Measurements from ENCODE around the gene EN2. TPM values are rescaled to one million over a fixed set of nuclear protein-coding genes. Genes with fewer than 3 reads are reported as not detected.

The EN2 gene
- total RNA-seq, 2 donors from 2014 or later: 0.27 TPM; not detected in 1

DNA sequence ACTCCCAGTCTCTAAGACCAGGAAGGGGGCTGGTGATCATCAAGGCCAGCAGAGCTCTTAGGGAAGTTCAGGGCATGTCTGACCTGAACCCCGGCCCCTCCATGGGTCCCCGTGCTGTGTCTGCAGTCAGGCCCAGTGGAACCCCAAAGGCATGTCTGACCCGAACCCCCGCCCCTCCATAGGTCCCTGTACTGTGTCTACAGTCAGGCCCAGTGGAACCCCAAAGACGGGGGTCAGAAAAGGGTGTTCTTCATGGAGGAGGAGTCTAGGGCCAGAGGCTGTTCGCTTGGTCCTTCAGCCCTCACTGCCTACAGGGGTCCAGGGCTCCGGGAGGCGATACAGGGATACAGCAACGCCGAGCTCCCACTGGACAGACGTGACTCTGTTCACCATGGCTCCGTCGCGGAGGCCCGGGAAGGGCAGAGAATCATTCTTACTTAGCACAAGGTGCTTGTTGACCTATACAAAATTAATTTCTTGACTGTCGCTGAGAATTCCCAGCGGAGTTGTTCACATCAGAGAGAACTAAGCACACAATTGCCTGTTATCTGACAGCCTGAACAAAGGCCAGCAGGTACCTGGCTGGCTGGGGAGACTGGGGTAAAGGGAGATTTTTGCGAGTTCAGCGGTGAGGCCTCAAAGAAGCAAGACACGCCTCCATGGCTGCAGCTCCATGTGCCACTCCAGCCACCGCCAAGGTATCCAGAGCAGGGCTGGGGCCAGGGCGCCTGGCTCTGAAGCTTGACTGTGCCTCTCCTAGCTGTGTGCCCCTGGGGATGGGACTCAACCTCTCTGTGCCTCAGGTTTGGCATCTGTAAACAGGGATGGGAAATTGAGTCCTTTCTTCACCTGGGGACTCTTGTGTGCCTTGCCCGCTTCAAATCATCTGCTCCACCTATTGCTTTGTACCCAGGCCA, 26.8 kb downstream of the EN2 start:
- no peak for ATAC-seq (ENCODE audit: insufficient number of reproducible peaks, low FRiP score, low read depth)
- H3K27me3 ChIP-seq (replicated peaks; ENCODE audit: insufficient read depth): no peaks in the 10 kb centered on the region

DNA sequence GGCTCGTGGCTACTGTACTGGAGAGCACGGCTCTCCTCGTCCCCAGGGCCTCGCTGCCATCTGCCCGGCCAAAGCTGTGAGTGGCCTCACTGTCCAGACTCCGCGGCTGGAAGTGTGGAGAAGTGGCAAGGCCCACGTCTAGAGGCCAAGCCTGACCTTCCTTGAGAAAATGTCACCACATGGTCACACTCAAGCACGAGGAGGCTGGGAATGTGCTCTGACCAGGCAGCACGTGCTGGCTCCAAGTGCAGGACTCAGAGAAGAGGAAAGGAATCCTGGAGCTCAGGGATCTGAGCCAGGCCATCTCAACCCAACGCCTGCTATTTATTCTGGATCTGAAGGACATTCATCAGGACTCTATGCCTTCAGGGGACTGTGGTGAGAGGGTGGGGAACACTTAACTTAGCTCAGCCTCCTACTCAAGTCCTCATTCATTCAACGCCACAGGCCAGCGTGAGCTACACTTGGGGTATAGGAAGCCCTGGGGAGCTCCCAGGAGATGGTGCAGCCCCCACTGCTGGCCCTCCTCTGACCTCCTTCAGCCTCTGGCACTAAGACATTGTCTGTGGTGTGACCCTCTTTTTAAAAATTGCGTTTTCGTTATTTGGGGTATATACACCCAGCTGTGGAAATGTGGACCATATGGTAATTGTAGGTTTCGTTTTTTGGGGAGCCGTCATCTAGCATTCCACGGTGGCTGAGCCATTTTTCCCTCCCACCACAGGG, 29.0 kb downstream of the EN2 start:
- Histone ChIP-seq H3K9me3 (no peaks in the 10 kb centered on the region), H3K27me3 (replicated peaks; ENCODE audit: insufficient read depth) (no peaks in the 10 kb centered on the region), H3K27ac (no peak overlapping the region), H3K4me1 (ENCODE audit: control insufficient read depth in 1 of 2, low read depth in 2 of 2) (peaks cover 5 to 14% of the 10 kb centered on the region in 2 donors), H3K36me3 (no peaks in the 10 kb centered on the region), H3K4me3 (no peak overlapping the region)
- TF ChIP-seq, protein P1, sequence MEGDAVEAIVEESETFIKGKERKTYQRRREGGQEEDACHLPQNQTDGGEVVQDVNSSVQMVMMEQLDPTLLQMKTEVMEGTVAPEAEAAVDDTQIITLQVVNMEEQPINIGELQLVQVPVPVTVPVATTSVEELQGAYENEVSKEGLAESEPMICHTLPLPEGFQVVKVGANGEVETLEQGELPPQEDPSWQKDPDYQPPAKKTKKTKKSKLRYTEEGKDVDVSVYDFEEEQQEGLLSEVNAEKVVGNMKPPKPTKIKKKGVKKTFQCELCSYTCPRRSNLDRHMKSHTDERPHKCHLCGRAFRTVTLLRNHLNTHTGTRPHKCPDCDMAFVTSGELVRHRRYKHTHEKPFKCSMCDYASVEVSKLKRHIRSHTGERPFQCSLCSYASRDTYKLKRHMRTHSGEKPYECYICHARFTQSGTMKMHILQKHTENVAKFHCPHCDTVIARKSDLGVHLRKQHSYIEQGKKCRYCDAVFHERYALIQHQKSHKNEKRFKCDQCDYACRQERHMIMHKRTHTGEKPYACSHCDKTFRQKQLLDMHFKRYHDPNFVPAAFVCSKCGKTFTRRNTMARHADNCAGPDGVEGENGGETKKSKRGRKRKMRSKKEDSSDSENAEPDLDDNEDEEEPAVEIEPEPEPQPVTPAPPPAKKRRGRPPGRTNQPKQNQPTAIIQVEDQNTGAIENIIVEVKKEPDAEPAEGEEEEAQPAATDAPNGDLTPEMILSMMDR (IDR thresholded peaks at IDR 0.05): no peak
- ATAC-seq (ENCODE audit: insufficient number of reproducible peaks, low FRiP score, low read depth) (no peak), DNase-seq (ENCODE audit: low spot score) (no peak)

More for the DNA sequence above, 26.8 kb downstream of the EN2 start:
- TF ChIP-seq, protein P1 (IDR thresholded peaks at IDR 0.05): no peak
- Histone ChIP-seq H3K4me3 (no peak overlapping the region), H3K36me3 (no peaks in the 10 kb centered on the region), H3K4me1 (ENCODE audit: control insufficient read depth in 1 of 2, low read depth in 2 of 2) (no peaks in the 10 kb centered on the region), H3K27ac (no peak overlapping the region), H3K9me3 (no peaks in the 10 kb centered on the region)
- no peak for DNase-seq (ENCODE audit: low spot score)

DNA sequence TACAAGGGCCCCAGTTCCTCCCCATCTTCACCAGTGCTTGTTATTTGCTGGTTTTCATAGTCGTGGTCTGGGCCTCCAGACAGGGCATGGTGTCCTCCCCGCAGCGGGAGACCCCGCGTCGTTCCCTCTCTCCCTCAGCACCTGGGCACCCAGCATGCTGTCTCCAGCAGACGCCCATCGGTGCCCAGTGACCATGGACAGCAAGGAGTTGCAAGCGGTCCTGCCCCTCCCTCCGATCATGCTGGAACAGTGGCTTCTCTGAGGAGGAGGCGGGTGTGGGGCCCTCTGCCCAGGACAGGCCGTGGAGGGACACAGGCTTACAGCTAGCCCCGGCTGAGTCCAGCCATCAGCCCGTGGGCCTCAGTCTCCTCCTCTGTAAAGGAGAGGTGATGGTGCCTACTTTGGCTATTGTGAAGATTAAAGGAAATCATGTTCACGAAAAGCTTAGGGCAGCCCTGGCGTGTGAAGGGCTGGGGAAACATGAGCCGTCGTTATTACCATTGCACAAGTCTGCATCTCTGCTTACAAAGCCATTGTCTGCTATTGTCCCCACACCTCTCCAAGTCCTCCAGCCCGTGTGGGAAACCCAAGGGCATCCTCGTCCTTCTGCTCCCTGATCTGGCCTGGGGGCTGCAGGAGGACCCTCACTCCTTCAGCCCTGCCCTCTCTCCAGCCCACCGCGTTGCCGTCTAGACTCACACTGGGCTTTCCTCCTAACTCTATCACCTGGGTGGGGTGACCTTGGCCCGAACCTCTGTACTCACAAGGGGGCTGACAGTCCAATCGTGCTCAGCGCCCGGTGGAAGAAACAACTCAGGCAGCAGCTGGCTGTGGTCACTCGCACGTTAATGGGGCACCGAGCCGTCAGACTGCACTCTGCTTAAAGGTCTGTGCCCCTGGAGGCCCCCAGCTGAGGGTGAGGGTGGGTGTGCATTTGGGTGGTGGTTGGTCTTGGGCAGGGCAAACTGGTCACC, 29.9 kb downstream of the EN2 start:
- ATAC-seq (ENCODE audit: insufficient number of reproducible peaks, low FRiP score, low read depth) (no peak), DNase-seq (ENCODE audit: low spot score) (no peak)
- no peak overlapping the region for H3K27ac ChIP-seq
- H3K4me1 ChIP-seq (ENCODE audit: control insufficient read depth in 1 of 2, low read depth in 2 of 2): peaks cover 5 to 14% of the 10 kb centered on the region in 2 donors
- no peaks in the 10 kb centered on the region for H3K27me3 ChIP-seq (replicated peaks; ENCODE audit: insufficient read depth)
- H3K4me3 ChIP-seq: no peak overlapping the region
- no peaks in the 10 kb centered on the region for H3K36me3 ChIP-seq
- TF ChIP-seq, protein P1 (IDR thresholded peaks at IDR 0.05): no peak
- no peaks in the 10 kb centered on the region for H3K9me3 ChIP-seq

DNA sequence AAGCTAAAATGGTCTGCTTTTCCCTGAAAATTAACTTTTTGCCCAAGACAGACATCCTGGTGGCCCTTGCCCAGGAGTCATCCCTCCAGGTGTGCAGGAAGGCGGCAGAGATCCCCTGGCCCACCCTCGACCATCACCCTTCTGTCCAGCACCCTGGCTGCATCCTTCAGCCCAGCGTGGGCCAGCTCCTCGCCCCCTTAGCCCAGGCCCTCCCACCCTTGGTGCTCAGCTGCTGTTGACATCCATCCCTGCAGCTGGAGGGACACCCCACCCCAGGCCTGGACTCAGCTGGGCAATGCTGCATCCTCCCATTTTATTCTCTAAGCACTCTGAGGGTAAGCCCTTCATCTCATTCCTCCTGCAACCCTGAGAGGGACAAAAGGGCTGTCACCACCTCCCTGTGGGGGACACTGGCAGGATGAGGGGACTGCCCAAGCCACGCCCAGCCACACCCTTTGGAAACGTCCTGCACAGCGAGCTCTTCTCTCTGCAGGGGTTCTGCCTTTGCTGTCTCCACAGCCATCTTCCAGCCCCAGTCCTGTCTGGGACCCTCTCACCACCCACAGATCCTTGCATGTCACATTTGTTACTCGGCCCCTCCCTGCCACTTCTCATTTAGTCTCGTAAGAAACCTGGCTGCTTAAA, 30.7 kb downstream of the EN2 start:
- Histone ChIP-seq H3K27me3 (replicated peaks; ENCODE audit: insufficient read depth) (no peaks in the 10 kb centered on the region), H3K9me3 (no peaks in the 10 kb centered on the region)

More for the DNA sequence above, 30.7 kb downstream of the EN2 start:
- Histone ChIP-seq H3K4me3 (no peak overlapping the region), H3K36me3 (no peaks in the 10 kb centered on the region), H3K4me1 (ENCODE audit: control insufficient read depth in 1 of 2, low read depth in 2 of 2) (peaks cover 5 to 14% of the 10 kb centered on the region in 2 donors), H3K27ac (no peak overlapping the region)
- DNase-seq (ENCODE audit: low spot score) (no peak), ATAC-seq (ENCODE audit: insufficient number of reproducible peaks, low FRiP score, low read depth) (no peak)
- TF ChIP-seq, protein P1 (IDR thresholded peaks at IDR 0.05): no peak

Data from thoracic aorta (tissue), 2 donors.